NCI-H526 (cell line): ENCODE data around the gene METTL25.

Experiments
- DNase-seq, 2 experiments: peaks; one replicate each; lab custom pipeline; 2025; lab: John Stamatoyannopoulos, UW

The METTL25 gene

DNA sequence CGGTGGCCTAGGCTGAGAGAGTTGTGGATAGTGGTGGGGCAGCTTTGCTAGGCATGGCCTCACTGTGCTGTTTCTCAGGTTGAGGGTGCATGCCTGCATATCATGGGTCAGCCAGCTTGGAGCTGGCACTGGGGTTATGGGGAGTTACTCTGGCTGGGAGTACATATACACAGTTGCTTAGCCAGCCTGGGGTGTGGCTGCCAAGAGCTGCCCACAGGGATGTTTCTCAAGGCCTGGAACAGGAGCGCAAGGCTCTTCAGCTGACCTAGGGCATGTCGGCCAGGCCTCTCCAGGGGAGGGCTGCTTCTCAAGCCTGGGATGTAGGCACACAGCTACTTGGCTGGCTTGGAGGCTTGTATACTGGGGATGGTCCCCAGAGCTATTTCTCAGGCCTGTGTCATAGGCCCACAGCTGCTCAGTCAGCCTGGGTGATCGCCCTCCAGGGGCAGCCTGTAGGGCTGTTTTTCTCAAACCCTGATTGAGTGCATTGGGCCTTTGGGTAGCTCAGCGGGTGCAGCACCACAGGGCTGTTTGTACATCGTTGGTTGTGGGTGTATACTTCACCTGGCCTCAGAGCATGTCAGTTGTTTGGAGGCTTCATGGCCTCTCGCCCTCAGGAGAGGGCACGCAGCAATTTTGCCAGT lies 114.9 kb downstream of the METTL25 start:
- DNase-seq, result no peak

DNA sequence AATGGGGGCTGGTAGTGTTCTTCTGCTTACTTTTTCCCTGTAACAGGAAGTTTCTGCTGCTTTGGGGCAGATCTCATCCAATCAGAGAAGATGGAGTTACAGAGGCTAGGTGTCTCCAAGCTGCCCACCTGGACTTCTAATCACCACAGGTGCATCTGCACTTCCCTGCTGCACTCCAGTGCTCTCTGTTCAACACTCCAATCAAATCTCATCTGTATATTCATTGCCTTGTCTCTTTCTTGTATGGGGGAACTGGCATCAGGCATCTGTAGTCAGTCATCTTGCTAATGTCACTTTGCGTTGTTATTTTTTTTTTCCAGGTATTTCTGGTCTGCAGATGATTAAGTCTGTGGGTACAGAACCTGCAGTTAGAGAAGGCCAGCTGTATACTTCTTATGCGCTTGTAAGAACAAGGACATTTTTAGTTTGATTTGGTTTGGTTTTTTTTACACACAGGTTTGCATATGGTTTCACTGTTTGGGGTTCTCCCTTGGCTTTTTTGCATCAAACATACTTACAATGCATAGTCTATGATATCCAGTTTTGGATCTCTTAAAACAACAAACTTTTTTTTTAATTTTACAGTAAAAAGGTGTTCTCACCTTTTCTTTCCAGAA lies 116.0 kb downstream of the METTL25 start:
- no peak for DNase-seq

DNA sequence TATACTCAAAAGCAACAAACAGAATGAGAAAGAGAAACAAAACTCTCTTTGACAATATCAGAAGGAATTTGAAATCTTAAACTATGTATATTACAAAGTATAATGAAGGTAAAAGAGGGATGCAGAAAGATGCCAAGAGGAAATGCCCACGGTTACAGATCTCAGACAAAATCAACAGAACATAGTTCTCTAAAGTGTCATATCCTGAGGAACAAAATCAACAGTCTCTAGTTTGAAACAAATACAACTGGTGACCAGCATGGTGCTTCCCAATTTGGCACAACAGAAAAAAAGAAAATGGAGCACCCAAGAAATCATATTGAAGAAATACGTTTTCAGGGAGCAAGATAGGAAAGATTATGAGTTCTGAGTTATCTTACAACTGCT lies 116.5 kb downstream of the METTL25 start:
- no peak for DNase-seq

DNA sequence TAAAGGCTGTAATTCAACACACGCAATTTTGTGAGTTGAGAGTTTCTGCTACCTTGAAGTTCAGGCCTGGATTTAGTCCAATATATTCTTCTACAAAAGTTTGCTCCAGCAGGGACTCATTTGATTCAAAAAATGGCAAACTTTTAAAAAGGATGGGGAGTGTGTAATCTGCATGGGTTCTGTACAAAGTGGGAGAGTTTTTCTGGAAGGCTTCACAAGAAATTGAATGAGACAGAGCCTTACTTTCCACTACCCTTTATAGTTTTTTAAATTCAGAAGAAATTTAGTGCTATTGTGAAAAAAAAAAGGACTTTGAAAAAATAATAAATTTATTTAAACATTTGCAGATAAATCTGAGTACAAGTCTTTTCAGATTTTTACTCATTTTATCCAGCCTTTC lies 116.9 kb downstream of the METTL25 start:
- no peak for DNase-seq

DNA sequence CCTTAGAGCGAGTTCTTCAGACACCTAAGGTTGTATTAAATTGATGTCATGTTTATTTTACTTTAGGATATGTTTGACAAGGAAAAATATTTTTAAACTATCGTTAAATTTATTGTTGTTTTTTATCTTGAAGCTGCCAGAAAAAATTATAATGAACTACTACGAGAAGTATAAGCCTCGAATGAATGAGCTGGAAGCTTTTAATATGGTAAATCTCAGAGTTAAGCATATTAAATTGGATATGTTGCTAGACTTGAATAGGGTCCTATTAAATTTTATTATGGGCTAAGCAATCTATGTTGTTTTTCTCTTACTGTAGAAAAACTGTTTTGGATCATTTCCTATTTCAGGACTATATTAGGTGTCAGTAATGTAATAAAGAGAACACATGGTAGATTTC lies 118.2 kb downstream of the METTL25 start:
- no peak for DNase-seq

DNA sequence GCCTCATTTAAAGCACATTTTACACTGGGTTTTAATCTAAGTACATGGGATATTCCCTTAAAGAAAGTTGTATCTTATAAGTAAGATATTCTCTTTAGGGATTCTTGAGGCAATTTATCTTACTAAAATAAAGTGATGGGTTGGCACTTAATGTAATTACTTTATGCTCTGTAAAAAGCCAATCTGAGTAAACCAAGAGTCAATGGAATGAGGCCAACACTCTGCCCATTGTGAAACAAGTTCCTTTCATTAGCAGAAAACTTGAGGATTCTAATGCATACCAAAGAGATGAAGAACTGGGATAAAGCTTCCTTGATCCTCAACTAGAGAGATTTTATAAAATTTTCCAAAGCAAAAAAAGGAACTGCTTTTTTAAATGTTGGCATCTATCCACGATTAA lies 121.2 kb downstream of the METTL25 start:
- DNase-seq, result no peak

DNA sequence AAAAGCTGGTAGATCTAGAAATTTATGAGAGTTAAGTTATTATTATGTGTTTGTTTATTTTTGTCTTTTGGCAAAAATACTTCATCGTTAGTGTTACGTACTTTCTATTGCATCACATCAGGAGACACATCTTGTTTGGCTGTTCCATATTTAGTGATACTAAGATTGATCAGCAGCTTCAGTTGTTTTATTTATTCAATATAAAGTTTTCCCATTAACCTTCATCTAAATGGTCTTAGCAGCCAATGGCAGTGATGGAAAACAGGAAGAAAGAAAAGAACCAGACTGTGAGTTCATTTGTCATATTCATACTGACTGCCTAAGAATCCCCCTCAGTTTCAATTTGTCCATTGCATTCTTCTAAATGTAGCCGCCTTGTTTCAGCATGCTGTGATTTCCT lies 122.3 kb downstream of the METTL25 start:
- no peak for DNase-seq

DNA sequence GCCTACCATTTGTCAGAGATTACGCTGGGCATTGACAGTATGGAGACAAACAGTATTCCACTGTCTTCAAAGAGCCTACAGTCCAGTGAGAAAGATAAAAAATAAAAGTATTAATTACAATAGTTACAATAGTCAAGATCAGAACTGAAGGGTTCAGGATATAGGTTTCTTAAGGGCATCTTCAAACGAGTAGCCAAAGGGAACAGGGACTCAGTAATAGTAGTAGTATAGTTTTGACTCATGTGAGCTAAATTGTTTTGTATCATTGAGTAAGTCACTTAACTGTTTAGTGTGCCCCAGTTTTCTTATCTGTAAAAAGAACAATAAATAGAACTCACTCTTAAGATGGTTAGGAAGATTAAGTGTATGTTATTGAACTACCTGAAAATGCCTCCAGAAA lies 123.6 kb downstream of the METTL25 start:
- DNase-seq, result no peak

DNA sequence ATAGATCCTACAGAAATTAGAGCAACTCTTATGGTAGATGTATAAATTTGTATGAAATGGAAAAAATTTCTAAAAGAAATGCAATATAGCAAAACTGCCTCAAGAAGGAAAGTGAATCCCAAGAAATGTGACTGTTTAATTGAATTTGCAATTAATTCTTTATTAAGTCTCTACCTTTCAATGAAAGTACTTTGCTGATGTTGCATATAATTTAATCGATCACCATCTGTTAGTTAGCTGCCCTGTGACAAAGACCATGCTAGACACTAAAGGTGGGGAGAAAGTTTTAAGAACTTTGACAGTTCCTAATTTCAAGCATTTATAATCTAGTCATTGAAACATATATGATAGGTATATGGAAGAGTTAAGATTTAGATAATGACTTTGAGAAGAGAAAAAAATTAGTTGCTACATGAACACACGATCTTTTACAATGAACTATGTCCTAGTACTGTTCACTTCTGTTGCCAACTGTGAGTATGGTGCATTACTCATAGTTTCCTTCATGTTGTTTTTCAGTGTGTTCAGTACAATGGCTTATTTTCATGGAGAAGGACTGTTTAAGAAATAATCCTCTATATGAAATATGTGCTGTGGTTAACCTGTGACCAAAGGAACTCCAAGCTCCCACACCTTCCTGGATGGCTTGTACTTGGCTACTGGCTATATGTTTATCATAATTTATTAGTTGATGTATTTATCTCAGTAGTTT lies 128.4 kb downstream of the METTL25 start:
- no peak for DNase-seq

DNA sequence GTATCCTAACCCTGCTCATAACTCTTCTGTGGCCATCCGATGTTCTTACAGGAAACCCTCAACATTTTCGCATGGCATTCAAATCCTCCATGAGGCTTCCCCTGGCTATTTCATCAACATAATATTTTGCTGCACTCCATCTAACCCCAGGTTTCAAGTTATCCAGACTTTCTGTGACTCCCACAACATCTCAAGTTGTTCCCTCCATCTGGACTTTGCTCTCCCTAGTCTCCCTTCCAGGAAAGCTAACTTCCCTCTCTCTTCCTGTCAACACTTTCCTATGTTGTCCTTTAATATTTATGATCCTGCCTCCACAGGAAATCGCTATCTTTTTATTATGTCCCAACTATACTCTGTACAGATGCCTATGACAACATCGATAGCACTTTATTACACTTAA lies 146.1 kb downstream of the METTL25 start:
- no peak for DNase-seq

DNA sequence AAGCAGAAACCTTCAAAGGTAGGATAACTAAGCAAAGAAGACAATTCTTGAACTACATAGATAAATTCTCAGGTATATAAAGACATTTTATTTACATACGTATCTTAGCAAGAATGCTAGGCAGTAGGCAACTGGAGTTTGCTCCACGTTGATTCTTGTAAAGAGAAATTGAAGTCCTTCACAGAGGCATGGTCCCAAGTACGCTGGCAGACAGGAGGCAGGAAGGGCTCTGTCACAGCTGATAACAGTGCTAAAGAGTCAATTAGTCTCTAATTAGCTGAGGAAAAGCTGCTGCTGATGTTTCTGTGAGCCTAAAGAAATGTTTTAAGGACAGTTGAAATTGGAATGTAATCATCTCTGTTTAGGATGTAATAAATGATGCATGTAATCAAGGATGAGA lies 146.8 kb downstream of the METTL25 start:
- DNase-seq, result no peak

DNA sequence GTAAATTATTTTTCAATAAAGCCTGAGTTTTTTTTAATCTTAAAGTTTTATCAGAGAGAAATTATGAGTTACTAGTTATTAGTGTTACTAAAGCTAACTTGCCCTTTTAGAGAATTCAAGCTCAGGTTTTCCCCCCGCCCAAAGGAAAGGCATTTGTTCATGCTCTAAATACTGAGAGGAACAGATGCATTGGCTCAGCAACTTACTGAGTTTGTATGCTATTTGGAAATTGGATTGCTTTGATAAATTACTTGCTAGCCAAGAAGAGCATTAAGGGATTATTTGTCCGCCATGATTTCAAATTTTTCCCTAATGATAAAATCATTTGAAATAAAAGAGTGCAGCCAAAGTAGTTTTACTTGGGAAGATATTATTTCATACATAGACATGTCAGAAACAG lies 149.4 kb downstream of the METTL25 start:
- DNase-seq, result no peak

DNA sequence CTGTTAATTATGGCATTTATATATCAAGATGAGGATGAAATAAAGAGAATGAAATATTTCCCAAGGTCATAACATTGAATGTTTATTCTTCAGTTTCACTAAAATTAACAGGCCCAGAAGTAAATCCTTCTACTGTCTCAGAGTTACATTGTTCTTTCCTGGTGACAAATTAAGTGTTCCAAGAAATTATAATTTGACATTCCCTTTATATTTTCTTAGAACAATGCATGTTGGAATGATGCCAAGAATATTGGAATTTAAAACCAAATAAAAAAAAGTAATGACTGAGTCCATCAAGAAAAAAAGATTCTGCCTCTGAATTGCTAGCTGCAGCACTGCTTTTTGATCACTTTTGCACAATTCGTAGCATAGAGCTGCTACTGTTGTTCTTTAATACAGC lies 152.1 kb downstream of the METTL25 start:
- DNase-seq, result no peak

DNA sequence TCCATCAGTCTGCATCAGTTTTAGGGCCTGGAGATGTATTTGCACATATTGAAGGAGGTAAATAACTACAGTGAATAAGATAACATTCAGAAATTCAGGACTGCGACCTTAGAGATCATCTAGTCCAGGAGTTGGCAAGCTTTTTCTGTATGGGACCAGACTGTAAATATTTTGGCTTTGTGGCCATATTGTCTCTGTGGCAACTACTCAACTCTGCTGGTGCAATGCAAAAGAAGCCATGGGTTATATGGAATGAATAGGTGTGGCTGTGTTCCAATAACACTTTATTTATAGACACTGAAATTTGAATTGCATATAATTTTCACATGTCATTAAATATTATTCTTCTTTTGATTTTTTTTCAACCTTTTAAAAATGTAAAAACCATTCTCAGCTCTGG lies 156.6 kb downstream of the METTL25 start:
- no peak for DNase-seq

DNA sequence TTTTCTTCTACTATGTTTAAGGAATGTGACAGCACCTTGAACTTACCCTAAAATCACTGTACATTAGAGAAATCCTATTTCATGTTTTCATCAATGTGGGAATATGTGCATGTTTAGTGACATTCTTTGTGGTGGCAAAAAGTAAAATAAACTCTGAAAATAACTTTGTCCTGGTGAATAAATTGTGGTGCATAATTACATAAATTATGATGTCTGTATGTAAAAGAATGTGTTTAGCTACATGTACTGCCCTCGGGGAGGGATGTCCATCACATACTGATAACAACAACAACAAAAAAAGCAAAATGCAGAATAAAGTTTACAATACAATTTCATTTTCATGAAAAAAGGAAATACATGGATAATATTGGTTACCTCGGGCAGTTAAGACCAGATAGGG lies 157.3 kb downstream of the METTL25 start:
- no peak for DNase-seq

DNA sequence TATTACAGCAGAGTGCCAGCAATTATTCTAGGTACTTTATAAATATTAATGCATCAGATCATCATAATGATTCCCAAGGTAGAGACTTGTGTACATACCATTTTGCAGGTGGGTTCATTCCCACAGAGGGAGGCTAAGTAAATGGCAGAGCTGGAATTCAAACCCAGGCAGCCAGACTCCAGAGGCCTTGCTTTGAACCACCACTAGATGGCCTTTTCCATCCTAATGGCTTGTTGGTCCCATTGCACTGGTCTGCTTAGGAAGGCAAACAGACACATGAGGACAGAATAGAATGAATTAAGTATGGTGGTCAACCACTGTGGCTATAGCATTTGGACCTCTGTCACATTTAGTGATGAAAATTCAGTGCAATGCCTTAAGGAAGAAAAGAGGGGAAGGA lies 158.7 kb downstream of the METTL25 start:
- DNase-seq, result peak in 1 of 2 experiments; percentile 39

DNA sequence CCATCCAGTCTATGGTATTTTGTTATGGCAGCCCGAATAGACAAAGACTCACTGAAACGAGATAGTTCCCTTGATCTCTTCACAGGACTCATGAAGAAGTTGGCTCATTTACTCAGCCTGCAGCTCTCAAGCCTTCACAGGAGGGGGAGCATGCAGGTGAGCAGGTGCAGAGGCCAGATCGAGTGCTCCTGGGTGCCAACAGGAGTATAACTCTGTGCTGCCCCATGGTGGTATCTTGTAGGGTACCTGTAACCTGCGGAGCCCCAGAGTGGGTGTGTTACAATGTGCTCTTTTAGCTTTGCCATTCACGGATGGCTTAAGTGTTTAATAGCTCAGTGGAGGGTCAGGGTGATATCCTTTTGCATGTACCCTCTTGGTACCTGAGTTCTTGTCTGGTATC lies 159.5 kb downstream of the METTL25 start:
- peak in 1 of 2 experiments; percentile 12 for DNase-seq

DNA sequence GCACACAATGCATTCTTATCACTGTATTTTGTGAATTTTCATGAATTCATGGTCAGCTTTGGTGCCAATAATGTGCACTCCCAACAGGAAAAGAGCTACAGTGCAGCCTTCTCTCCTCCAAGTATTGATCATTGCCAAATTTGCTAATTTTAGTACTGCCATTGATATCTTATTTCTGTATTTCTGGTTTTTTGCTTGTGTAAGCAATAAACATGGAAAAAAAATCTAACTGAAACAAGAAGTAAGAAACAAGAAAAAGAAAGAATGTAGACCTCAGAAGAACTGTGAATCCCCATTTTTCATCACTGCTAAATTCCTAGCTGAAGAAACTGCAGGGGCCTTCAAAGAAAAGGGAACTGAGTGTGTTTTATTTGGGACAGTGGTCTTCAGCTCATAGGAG lies 161.2 kb downstream of the METTL25 start:
- no peak for DNase-seq

DNA sequence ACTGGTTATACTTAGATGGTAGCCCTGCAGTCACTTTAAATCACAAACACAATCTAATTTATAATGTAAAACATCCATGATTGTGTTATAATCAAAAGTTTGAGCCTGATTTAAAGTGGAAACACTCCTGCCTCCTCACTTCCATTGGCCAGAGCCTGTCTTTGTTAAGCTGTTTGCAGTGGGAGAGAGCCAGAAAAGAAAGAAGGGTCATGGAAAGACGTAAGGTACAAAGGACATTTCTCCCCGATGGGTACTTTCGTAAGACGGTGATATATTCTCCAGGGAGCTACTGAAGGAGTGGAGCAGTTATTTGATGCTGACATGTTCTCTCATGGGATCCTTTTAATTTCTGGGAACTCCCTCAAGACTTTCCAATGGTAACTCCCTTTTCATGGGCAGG lies 164.0 kb downstream of the METTL25 start:
- DNase-seq, result no peak

DNA sequence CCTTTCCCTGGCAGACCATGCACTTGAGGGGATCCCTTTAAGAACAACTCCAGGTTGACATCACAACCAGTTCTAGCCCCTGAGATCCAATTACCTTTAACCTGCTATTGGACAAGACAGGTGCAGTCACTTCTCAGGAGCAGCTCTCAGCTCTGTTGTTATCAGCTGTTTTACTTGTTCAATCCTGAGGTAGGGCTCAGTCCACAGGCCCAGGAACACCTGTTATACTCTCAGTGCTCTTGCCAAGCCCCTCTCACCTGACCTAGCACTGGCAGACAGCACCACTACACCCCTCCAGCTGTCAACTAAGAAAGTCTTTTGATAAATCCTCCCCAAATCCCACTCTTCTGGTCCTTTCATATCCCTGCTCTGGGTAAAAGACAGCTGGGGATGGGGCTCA lies 164.4 kb downstream of the METTL25 start:
- DNase-seq, result no peak

DNA sequence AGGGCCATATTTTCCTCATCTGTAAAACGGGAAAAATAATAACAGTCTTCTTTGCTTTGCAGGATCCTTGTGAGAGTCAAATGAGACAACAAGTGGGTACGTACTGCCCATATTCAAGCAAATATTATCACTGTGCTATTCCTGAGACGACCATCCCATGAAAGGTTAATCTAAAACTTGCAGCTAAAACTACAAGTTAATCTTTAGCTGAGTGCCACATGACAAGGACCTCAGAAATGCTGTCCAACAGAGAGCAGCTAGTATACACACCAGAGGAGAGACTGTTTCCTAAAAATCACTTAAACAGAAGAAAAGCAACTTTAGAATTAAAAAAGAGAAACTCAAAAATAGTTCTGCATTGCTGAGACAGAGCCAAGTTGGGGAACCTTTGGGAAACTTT lies 165.7 kb downstream of the METTL25 start:
- DNase-seq, result no peak

DNA sequence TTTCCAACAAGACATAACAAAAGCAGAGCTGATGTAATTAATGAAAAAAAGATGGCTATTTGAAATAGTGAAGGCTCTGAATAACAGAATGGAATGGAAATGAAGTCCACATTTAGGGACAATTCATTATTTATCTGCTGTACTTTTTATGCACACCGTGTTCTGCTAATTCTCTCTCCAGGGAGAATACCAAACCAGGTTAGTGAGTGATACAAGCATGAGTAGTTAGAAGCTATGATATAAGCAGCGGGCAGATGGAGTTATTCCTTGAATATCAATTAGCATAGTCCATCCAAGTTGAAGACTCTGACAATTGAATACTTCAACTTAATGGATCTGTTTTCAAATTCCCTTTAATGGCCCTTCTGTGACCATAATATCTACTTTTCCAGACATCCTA lies 166.3 kb downstream of the METTL25 start:
- DNase-seq, result no peak

DNA sequence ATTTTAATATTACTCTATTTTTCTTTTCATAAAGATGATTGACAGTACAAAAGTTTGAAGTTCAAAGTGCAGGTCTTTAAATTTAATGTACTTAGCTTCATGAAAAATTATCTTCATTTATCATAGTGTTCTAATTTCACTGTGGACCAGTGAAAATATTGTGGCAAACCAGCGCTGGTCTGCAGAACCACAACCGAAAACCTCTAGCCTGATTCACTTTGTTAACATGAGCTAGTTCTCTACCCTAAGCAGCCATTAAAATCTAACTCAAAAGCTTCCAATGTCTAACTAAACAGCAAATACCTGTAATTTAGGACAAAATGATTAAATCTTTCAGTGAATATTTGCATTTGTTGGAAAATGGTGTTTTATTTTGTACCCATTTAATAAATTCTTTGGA lies 167.3 kb downstream of the METTL25 start:
- no peak for DNase-seq
